IMR-90 (cell line): Measurements from ENCODE around the gene ARHGAP12. TPM values are rescaled to one million over a fixed set of nuclear protein-coding genes. Genes with fewer than 3 reads are reported as not detected.

Experiments
- ATAC-seq: fragments of 200-7000 bp; cut with Tn5 transposase; 2 replicates; pipeline ENCODE4 v1.9.1; 2020; ENCODE audit warnings: low read depth, mild to moderate bottlenecking, moderate library complexity
- BruUV-seq: library from RNA; stranded (reverse); fragments of 400-500 nt; replicated peaks from 2 replicates; lab custom pipeline; 2021; lab: Mats Ljungman, UMichigan
- CTCF ChIA-PET: fragments of 300-600 bp; formaldehyde crosslinking; extraction: SDS; loops from one replicate; lab custom pipeline; 2021; ENCODE audit warnings: antibody characterized with exemption; lab: Yijun Ruan, JAX
- POLR2A ChIA-PET: fragments of 300-600 bp; sonication (Branson Sonifier 250); formaldehyde crosslinking; loops from one replicate; lab custom pipeline; 2022; ENCODE audit warnings: antibody characterized with exemption; ENCODE audit not compliant: unreplicated experiment; lab: Charles Lee
- DNase-seq: peaks from one replicate; pipeline ENCODE4 v3.0.0; 2013
- H2AFZ ChIP-seq: replicated peaks from 2 replicates; pipeline ENCODE3; 2013; ENCODE audit warnings: low read length, mild to moderate bottlenecking; ENCODE audit not compliant: poor library complexity
- H2AK5ac ChIP-seq: 2 replicates; pipeline ENCODE4 v1.6.1; 2013; ENCODE audit warnings: low read depth, low read length, inconsistent platforms
- H2AK9ac ChIP-seq: replicated peaks from 2 replicates; pipeline ENCODE3; 2013; ENCODE audit warnings: mild to moderate bottlenecking, low read depth, low read length, moderate library complexity; ENCODE audit not compliant: poor library complexity
- H2BK120ac ChIP-seq: 2 replicates; pipeline ENCODE4 v1.6.1; 2013; ENCODE audit warnings: low read depth, low read length, inconsistent platforms
- H2BK15ac ChIP-seq: 3 replicates; pipeline ENCODE4 v1.6.1; 2013; ENCODE audit warnings: low read depth, low read length, inconsistent platforms
- H2BK20ac ChIP-seq: 2 replicates; pipeline ENCODE4 v1.6.1; 2013; ENCODE audit warnings: low read depth, mild to moderate bottlenecking, inconsistent platforms, low read length, moderate library complexity
- H2BK5ac ChIP-seq: 2 replicates; pipeline ENCODE4 v1.6.1; 2013; ENCODE audit warnings: mild to moderate bottlenecking, low read depth, low read length, inconsistent platforms; ENCODE audit not compliant: poor library complexity, severe bottlenecking
- H3K14ac ChIP-seq: replicated peaks from 2 replicates; pipeline ENCODE4 v1.6.1; 2013; ENCODE audit warnings: low read depth, low read length, inconsistent platforms
- H3K18ac ChIP-seq: 2 replicates; pipeline ENCODE4 v1.6.1; 2013; ENCODE audit warnings: low read depth, low read length, control low read depth
- H3K23ac ChIP-seq: 2 replicates; pipeline ENCODE4 v1.6.1; 2013; ENCODE audit warnings: low read depth, low read length, inconsistent platforms
- H3K27ac ChIP-seq: 2 replicates; pipeline ENCODE4 v1.5.1; 2013; ENCODE audit warnings: mild to moderate bottlenecking, control low read depth, low read length; ENCODE audit not compliant: insufficient read depth
- H3K27me3 ChIP-seq: 2 replicates; pipeline ENCODE4 v1.6.1; 2013; ENCODE audit warnings: low read length; ENCODE audit not compliant: control insufficient read depth, insufficient read depth
- H3K36me3 ChIP-seq: 2 replicates; pipeline ENCODE4 v1.6.1; 2013; ENCODE audit warnings: low read length, mixed read lengths; ENCODE audit not compliant: control insufficient read depth, insufficient read depth
- H3K4ac ChIP-seq: 2 replicates; pipeline ENCODE4 v1.6.1; 2013; ENCODE audit warnings: low read depth, low read length, inconsistent platforms
- H3K4me1 ChIP-seq: 2 replicates; pipeline ENCODE4 v1.6.1; 2013; ENCODE audit warnings: low read length, mixed read lengths; ENCODE audit not compliant: control insufficient read depth, insufficient read depth
- H3K4me2 ChIP-seq: 2 replicates; pipeline ENCODE4 v1.6.1; 2013; ENCODE audit warnings: low read depth, mild to moderate bottlenecking, control low read depth, low read length, moderate library complexity
- H3K4me3 ChIP-seq: 2 replicates; pipeline ENCODE4 v1.5.1; 2013; ENCODE audit warnings: low read depth, mild to moderate bottlenecking, control low read depth, low read length, moderate library complexity; ENCODE audit not compliant: insufficient read depth
- H3K56ac ChIP-seq: 2 replicates; pipeline ENCODE4 v1.6.1; 2013; ENCODE audit warnings: low read length, inconsistent platforms; ENCODE audit not compliant: insufficient read depth; ENCODE audit errors: extremely low read depth
- H3K79me1 ChIP-seq, 2 experiments: 2 replicates each; pipeline ENCODE4 v1.6.1; 2013; ENCODE audit warnings: low read length in 2 of 2, inconsistent platforms in 1 of 2, low read depth in 1 of 2
- H3K9ac ChIP-seq: 2 replicates; pipeline ENCODE4 v1.6.1; 2013; ENCODE audit warnings: low read depth, low read length, control low read depth
- H3K9me1 ChIP-seq: 2 replicates; pipeline ENCODE4 v1.6.1; 2013; ENCODE audit warnings: low read length, inconsistent platforms; ENCODE audit not compliant: insufficient read depth
- H3K9me3 ChIP-seq: 2 replicates; pipeline ENCODE4 v1.6.1; 2013; ENCODE audit warnings: low read length; ENCODE audit not compliant: control insufficient read depth, insufficient read depth
- H4K20me1 ChIP-seq: 2 replicates; pipeline ENCODE4 v1.6.1; 2013; ENCODE audit warnings: low read length, inconsistent platforms; ENCODE audit not compliant: insufficient read depth
- H4K5ac ChIP-seq: 2 replicates; pipeline ENCODE4 v1.6.1; 2013; ENCODE audit warnings: mild to moderate bottlenecking, low read depth, low read length, control low read depth
- H4K8ac ChIP-seq, 2 experiments: 2 replicates each; pipeline ENCODE4 v1.6.1; 2013; ENCODE audit warnings: low read depth in 2 of 2, low read length in 2 of 2, control low read depth in 1 of 2, inconsistent platforms in 1 of 2
- H4K91ac ChIP-seq: 2 replicates; pipeline ENCODE4 v1.6.1; 2013; ENCODE audit warnings: low read depth, low read length, inconsistent platforms; ENCODE audit not compliant: insufficient read depth
- CHD1 ChIP-seq: IDR thresholded peaks from 2 replicates; pipeline ENCODE4 v1.6.1; 2012; ENCODE audit warnings: low read depth, low read length, improper control_type of control experiment
- NFE2L2 ChIP-seq: fragments of 150-350 bp; IDR thresholded peaks from 2 replicates; pipeline ENCODE4 v1.6.1; 2016; ENCODE audit warnings: low read depth, mild to moderate bottlenecking, low read length
- RCOR1 ChIP-seq: IDR thresholded peaks from 2 replicates; pipeline ENCODE4 v1.6.1; 2012; ENCODE audit warnings: mild to moderate bottlenecking, low read length, improper control_type of control experiment; ENCODE audit not compliant: insufficient replicate concordance
- RFX5 ChIP-seq: IDR thresholded peaks from 2 replicates; pipeline ENCODE4 v1.8.0; 2012; ENCODE audit warnings: low read depth, mild to moderate bottlenecking, low read length, moderate library complexity
- WGBS, 2 experiments: methylation state at CpG; one replicate each; pipeline versions ENCODE4 v1.1.5 to v1.1.7; 2013; ENCODE audit warnings: missing lambda C conversion rate in 2 of 2; ENCODE audit not compliant: insufficient read length in 1 of 2; ENCODE audit errors: extremely low coverage in 2 of 2; 5-methylcytosine and 5-hydroxymethylcytosine counted together
- dilution Hi-C: fragments of 300-500 bp; cut with HindIII; formaldehyde crosslinking; loops from one replicate; pipeline ENCODE4 v1.14.3; 2018; ENCODE audit warnings: low sequenced_read_pairs; ENCODE audit not compliant: unreplicated experiment
- in situ Hi-C: fragments of 300-500 bp; cut with MboI; formaldehyde crosslinking; loops from 3 replicates; pipeline ENCODE4 v1.14.3; 2019; ENCODE audit warnings: low sequenced_read_pairs, inconsistent platforms, mixed read lengths
- intact Hi-C: fragments of 100-400 bp; cut with micrococcal nuclease; formaldehyde crosslinking; loops from 2 replicates; pipeline ENCODE4 v1.10.0; 2022
- polyA plus RNA-seq, 3 experiments: library from polyadenylated mRNA; depleted of rRNA; stranded (reverse); fragments of >200 nt; gene quantifications; 2 replicates each; pipeline ENCODE4 v1.2.3, GENCODE V29; 2012; ENCODE audit warnings: low replicate concordance in 1 of 3
- total RNA-seq: library from RNA; depleted of rRNA; stranded (reverse); fragments of >200 nt; gene quantifications from 2 replicates; pipeline ENCODE4 v1.2.3, GENCODE V29; 2012
- TF ChIP-seq, protein P1 (sequence below): fragments of 150-350 bp; IDR thresholded peaks from 2 replicates; pipeline ENCODE4 v1.6.1; 2017; ENCODE audit warnings: mild to moderate bottlenecking, antibody characterized with exemption, low read length, low read depth

ARHGAP12 gene
- total and polyA plus RNA-seq, 2 of the 4 experiments (the other 2 are of a cell fraction), result 9.0 to 28.5 TPM

DNA sequence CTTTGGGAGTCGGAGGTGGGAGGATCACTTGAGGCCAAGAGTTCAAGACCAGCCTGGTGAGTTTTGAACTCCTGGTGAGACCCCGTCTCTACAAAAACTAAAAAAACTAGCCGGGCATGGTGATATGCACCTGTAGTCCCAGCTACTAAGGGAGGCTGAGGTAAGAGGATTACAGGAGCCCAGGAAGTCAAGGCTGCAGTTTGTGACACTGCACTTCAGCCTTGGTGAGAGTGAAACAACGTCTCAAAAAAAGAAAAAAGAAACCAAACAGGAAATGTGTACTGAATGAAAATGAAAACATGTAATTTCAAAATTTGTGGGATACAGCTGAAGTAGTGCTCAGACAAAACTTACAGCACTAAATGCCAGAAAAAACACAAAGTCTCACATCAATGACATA is 7.6 kb downstream of the ARHGAP12 start:
- Histone ChIP-seq H2AK5ac (no peak overlapping the region), H4K5ac (no peak overlapping the region), H3K9me3 (no peaks in the 10 kb centered on the region), H4K20me1 (peaks cover 75% of the 10 kb centered on the region), H3K9ac (no peak overlapping the region), H3K18ac (no peak overlapping the region), H3K4me2 (no peak overlapping the region), H3K36me3 (no peaks in the 10 kb centered on the region), H4K8ac (no peak overlapping the region), H3K4me1 (peaks cover 2% of the 10 kb centered on the region; the same call in 1 of the 2 replicates), H3K56ac (no peak overlapping the region), H2BK20ac (no peak overlapping the region), H3K27me3 (no peaks in the 10 kb centered on the region), H4K91ac (no peak overlapping the region), H3K4me3 (no peak overlapping the region), H3K79me1 (peaks cover 10 to 73% of the 10 kb centered on the region in 2 experiments), H3K23ac (no peak overlapping the region), H3K4ac (no peak overlapping the region), H2BK5ac (no peak overlapping the region), H3K27ac (no peak overlapping the region), H2AK9ac (no peak overlapping the region), H3K9me1 (peaks cover 3% of the 10 kb centered on the region; the same call in 1 of the 2 replicates), H2AFZ (no peak overlapping the region), H3K14ac (no peak overlapping the region), H2BK15ac (no peak overlapping the region), H2BK120ac (no peak overlapping the region)
- 80% methylated on average over 2 of the region's 4 CpGs; no CpG with 5 or more reads in 1 of the 2 experiments for WGBS, 2 experiments
- intact Hi-C loops, result loop anchor here (5.0 kb wide), 1 partner anchor 34 kb away; no protein-coding TSS in a partner anchor
- ChIA-PET CTCF (no interaction called here), POLR2A (interaction anchor here (0.7 kb wide), 1 partner anchor 1249 kb away, joined by 3 read pairs; no protein-coding TSS in a partner anchor)
- in situ Hi-C loops, result no loop called here
- no TSS peak for BruUV-seq
- TF ChIP-seq NFE2L2 (no peak), RCOR1 (no peak), CHD1 (no peak), RFX5 (no peak)
- TF ChIP-seq, protein P1, sequence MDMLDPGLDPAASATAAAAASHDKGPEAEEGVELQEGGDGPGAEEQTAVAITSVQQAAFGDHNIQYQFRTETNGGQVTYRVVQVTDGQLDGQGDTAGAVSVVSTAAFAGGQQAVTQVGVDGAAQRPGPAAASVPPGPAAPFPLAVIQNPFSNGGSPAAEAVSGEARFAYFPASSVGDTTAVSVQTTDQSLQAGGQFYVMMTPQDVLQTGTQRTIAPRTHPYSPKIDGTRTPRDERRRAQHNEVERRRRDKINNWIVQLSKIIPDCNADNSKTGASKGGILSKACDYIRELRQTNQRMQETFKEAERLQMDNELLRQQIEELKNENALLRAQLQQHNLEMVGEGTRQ, result no peak
- DNase-seq (no peak), ATAC-seq (no peak)
- dilution Hi-C loops, result no loop called here
